Measurements from ENCODE around the gene NDUFA9.

Gene NDUFA9

GRCh38 chr12:4690760-4691159 lies 41.8 kb downstream of the NDUFA9 start:
- DNase-seq (ENCODE audit: low read depth, low spot score), result no peak

Measured in activated naive CD8-positive, alpha-beta T cell treated with anti-CD3 and anti-CD28 coated beads, Interleukin-2, amount 50 U/mL, for 16 hours (primary cell).